PC-9 (cell line): ENCODE measurements around the gene KDM4C.

Source experiments
- EZH2 ChIP-seq: fragments of 200-600 bp; sonication (generic); IDR thresholded peaks from 2 replicates; pipeline ENCODE4 v1.8.0; 2017; ENCODE audit warnings: antibody characterized with exemption, low read depth
- TF ChIP-seq, protein P1 (sequence below): fragments of 200-600 bp; sonication (generic); conservative IDR thresholded peaks from 2 replicates; pipeline ENCODE4 v1.6.1; 2017; ENCODE audit warnings: mixed run types, antibody characterized with exemption, mild to moderate bottlenecking, moderate library complexity

DNA sequence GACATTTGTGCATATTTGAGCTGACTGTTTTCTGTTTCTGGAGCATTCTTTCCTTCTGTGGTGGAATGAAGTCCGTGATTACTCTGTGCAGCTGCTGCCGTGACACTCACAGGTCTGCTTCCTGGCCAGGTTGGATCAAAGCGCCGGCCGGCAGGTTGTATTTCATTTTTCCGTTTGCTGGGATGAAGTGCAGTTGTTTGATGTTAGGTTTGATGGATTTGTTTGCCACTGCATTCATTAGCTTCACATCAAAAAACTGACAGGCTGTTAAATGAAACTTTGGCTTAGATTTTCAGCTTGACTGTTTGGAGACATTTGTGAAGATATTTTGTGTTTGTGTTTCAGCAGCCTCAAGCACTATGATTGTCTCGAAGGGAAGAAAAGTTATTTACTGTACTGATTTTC, 140.1 kb downstream of the KDM4C start:
- TF ChIP-seq, protein P1, sequence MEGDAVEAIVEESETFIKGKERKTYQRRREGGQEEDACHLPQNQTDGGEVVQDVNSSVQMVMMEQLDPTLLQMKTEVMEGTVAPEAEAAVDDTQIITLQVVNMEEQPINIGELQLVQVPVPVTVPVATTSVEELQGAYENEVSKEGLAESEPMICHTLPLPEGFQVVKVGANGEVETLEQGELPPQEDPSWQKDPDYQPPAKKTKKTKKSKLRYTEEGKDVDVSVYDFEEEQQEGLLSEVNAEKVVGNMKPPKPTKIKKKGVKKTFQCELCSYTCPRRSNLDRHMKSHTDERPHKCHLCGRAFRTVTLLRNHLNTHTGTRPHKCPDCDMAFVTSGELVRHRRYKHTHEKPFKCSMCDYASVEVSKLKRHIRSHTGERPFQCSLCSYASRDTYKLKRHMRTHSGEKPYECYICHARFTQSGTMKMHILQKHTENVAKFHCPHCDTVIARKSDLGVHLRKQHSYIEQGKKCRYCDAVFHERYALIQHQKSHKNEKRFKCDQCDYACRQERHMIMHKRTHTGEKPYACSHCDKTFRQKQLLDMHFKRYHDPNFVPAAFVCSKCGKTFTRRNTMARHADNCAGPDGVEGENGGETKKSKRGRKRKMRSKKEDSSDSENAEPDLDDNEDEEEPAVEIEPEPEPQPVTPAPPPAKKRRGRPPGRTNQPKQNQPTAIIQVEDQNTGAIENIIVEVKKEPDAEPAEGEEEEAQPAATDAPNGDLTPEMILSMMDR: no peak
- TF ChIP-seq EZH2: no peak
